ENCODE results near the gene LNPK. TPM values are rescaled to one million over a fixed set of nuclear protein-coding genes. Genes with fewer than 3 reads are reported as not detected.

Gene LNPK
- total and polyA plus RNA-seq, 2 of the 4 experiments (the other 2 are of a cell fraction): 18.7 to 48.6 TPM

DNA sequence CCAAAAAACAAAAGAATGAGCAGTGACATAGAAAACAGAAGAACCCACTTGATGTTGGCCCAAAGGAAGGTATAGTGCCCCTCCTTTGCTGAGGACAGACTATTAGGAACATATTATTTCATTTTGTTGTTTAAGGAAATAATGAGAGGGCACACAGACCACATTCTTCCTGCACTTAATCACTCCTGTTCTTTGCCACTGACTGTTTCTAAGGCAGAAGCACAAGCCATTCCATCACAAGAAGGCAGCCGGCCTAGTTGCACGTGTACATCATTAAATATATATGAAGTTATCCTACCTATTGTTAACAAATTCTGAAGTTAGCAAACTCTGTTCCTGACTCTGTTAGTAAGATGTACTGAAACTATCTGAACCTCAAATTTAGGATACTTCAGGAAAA is 110.0 kb downstream of the LNPK start:
- H3K4me2 ChIP-seq (ENCODE audit: low read depth, low read length): no peak overlapping the region
- no peak overlapping the region for H2AFZ ChIP-seq (replicated peaks; ENCODE audit: low read length, poor library complexity)
- no peak overlapping the region for H3K9ac ChIP-seq (ENCODE audit: low read depth, low read length)
- H3K56ac ChIP-seq (ENCODE audit: extremely low read depth, insufficient read depth, low read length): no peak overlapping the region
- no peak overlapping the region for H3K14ac ChIP-seq (replicated peaks; ENCODE audit: low read depth, low read length)
- no CpG with 5 or more reads among the region's 2 CpGs for WGBS, 2 experiments (ENCODE audit: extremely low coverage in 2 of 2, insufficient read length in 1 of 2)
- H3K79me1 ChIP-seq (ENCODE audit: low read depth in 1 of 2, low read length in 2 of 2): no peaks in the 10 kb centered on the region
- DNase-seq (no peak), ATAC-seq (ENCODE audit: low read depth) (no peak)
- H3K36me3 ChIP-seq (ENCODE audit: control insufficient read depth, insufficient read depth, low read length): no peaks in the 10 kb centered on the region
- intact Hi-C loops (cut with micrococcal nuclease): no loop called here
- H2BK5ac ChIP-seq (ENCODE audit: low read depth, low read length, poor library complexity, severe bottlenecking): no peak overlapping the region
- TF ChIP-seq FOS (IDR thresholded peaks at IDR 0.05; ENCODE audit: low read depth, low read length) (no peak), CTCF (conservative IDR thresholded peaks at IDR 0.05; ENCODE audit: low read depth, low read length) (no peak), MXI1 (IDR thresholded peaks at IDR 0.05; ENCODE audit: borderline replicate concordance, low read depth, low read length) (no peak), POLR2A (IDR thresholded peaks at IDR 0.05; ENCODE audit: low read depth, low read length) (no peak), CHD1 (IDR thresholded peaks at IDR 0.05; ENCODE audit: low read depth, low read length) (no peak), RAD21 (IDR thresholded peaks at IDR 0.05; ENCODE audit: low read length) (no peak), CEBPB (IDR thresholded peaks at IDR 0.05; ENCODE audit: low read depth, low read length) (no peak), SMC3 (IDR thresholded peaks at IDR 0.05; ENCODE audit: low read depth, low read length) (no peak), MAZ (IDR thresholded peaks at IDR 0.05; ENCODE audit: borderline replicate concordance, low read depth, low read length) (no peak), USF2 (IDR thresholded peaks at IDR 0.05; ENCODE audit: low read depth, low read length) (no peak), RCOR1 (IDR thresholded peaks at IDR 0.05; ENCODE audit: insufficient replicate concordance, low read length) (no peak), NFE2L2 (IDR thresholded peaks at IDR 0.05; ENCODE audit: low read depth, low read length) (no peak), RFX5 (IDR thresholded peaks at IDR 0.05; ENCODE audit: low read depth, low read length) (no peak), MAFK (IDR thresholded peaks at IDR 0.05; ENCODE audit: low read depth, low read length) (no peak)
- H3K4ac ChIP-seq (ENCODE audit: low read depth, low read length): no peak overlapping the region
- H2BK15ac ChIP-seq (ENCODE audit: low read depth, low read length): no peak overlapping the region
- H2BK20ac ChIP-seq (ENCODE audit: low read depth, low read length): no peak overlapping the region
- no peak overlapping the region for H3K18ac ChIP-seq (ENCODE audit: low read depth, low read length)
- no peak overlapping the region for H2AK5ac ChIP-seq (ENCODE audit: low read depth, low read length)
- H3K9me1 ChIP-seq (ENCODE audit: insufficient read depth, low read length): no peaks in the 10 kb centered on the region
- H4K5ac ChIP-seq (ENCODE audit: low read depth, low read length): no peak overlapping the region
- no peak overlapping the region for H2AK9ac ChIP-seq (replicated peaks; ENCODE audit: low read depth, low read length, poor library complexity)
- no peak overlapping the region for H2BK120ac ChIP-seq (ENCODE audit: low read depth, low read length)
- H3K9me3 ChIP-seq (ENCODE audit: control insufficient read depth, insufficient read depth, low read length): no peaks in the 10 kb centered on the region
- in situ Hi-C loops (cut with MboI; ENCODE audit: low sequenced_read_pairs): no loop called here
- no peak overlapping the region for H3K4me3 ChIP-seq (ENCODE audit: insufficient read depth, low read depth, low read length)
- H4K8ac ChIP-seq (ENCODE audit: low read depth in 2 of 2, low read length in 2 of 2): no peak overlapping the region
- BruUV-seq (replicated peaks): no TSS peak
- H3K4me1 ChIP-seq (ENCODE audit: control insufficient read depth, insufficient read depth, low read length): no peaks in the 10 kb centered on the region
- POLR2A ChIA-PET (ENCODE audit: unreplicated experiment): no interaction called here
- no peaks in the 10 kb centered on the region for H4K20me1 ChIP-seq (ENCODE audit: insufficient read depth, low read length)
- H4K91ac ChIP-seq (ENCODE audit: insufficient read depth, low read depth, low read length): no peak overlapping the region
- peaks cover 4% of the 10 kb centered on the region for H3K27me3 ChIP-seq (ENCODE audit: control insufficient read depth, insufficient read depth, low read length)
- no peak overlapping the region for H3K27ac ChIP-seq (ENCODE audit: insufficient read depth, low read length)
- dilution Hi-C loops (cut with HindIII; ENCODE audit: low sequenced_read_pairs, unreplicated experiment): no loop called here
- CTCF ChIA-PET: no interaction called here
- no peak overlapping the region for H3K23ac ChIP-seq (ENCODE audit: low read depth, low read length)
